B cell (primary cell): ENCODE data around the gene SRCAP. TPM values are rescaled to one million over a fixed set of nuclear protein-coding genes. Genes with fewer than 3 reads are reported as not detected.

Experiments used
- ATAC-seq: fragments of 200-7000 bp; cut with Tn5 transposase; one replicate; pipeline ENCODE4 v1.10.0; 2021; ENCODE audit warnings: low read depth, mild to moderate bottlenecking, moderate number of reproducible peaks, moderate library complexity
- CTCF ChIA-PET: fragments of 350-600 bp; sonication (Branson Sonifier 250); formaldehyde crosslinking; loops from one replicate; lab custom pipeline; 2021; ENCODE audit warnings: antibody characterized with exemption, inconsistent platforms; lab: Charles Lee
- POLR2A ChIA-PET: fragments of 350-600 bp; sonication (Branson Sonifier 250); formaldehyde crosslinking; loops from one replicate; lab custom pipeline; 2021; ENCODE audit warnings: antibody characterized with exemption; lab: Charles Lee
- DNase-seq: peaks from one replicate; pipeline ENCODE4 v3.0.0; 2013
- H2AFZ ChIP-seq: 2 replicates; pipeline ENCODE4 v1.6.1; 2012; ENCODE audit warnings: mild to moderate bottlenecking, low read depth, low read length; ENCODE audit not compliant: insufficient read depth, poor library complexity, severe bottlenecking
- H3K27ac ChIP-seq, 2 donors: 1 replicate in 1 of 2; 2 replicates in 1 of 2; pipeline ENCODE4 v1.5.1; 2012 to 2013; ENCODE audit warnings: low read length in 2 of 2, mild to moderate bottlenecking in 2 of 2, moderate library complexity in 1 of 2
- H3K27me3 ChIP-seq, 4 experiments: fragments of 200-600 bp in 1 of 4; sonication (generic) in 1 of 4; replicated peaks in 1 of 4; 1 replicate in 2 of 4; 2 replicates in 2 of 4; pipeline versions ENCODE4 v1.6.1 to v1.7.0; 2013 to 2016; ENCODE audit warnings: low read length in 3 of 4, mild to moderate bottlenecking in 2 of 4, mixed read lengths in 1 of 4, moderate library complexity in 1 of 4; ENCODE audit not compliant: insufficient read depth in 4 of 4, control insufficient read depth in 3 of 4; ENCODE audit errors: control extremely low read depth in 1 of 4
- H3K36me3 ChIP-seq, 2 experiments: replicated peaks in 1 of 2; 1 replicate in 1 of 2; 2 replicates in 1 of 2; pipeline versions ENCODE4 v1.6.1 to v1.7.1; 2013; ENCODE audit warnings: low read length in 1 of 2; ENCODE audit not compliant: insufficient read depth in 2 of 2, control insufficient read depth in 1 of 2; ENCODE audit errors: control extremely low read depth in 1 of 2, extremely low read depth in 1 of 2
- H3K4me1 ChIP-seq, 2 donors: fragments of 200-600 bp in 1 of 2; sonication (generic) in 1 of 2; 1 replicate in 1 of 2; 2 replicates in 1 of 2; pipeline versions ENCODE4 v1.5.1 to v1.6.1; 2013 to 2017; ENCODE audit warnings: low read length in 2 of 2; ENCODE audit not compliant: control insufficient read depth in 2 of 2, insufficient read depth in 2 of 2
- H3K4me2 ChIP-seq: replicated peaks from 2 replicates; pipeline ENCODE3; 2012; ENCODE audit warnings: mild to moderate bottlenecking, low read depth, low read length; ENCODE audit not compliant: poor library complexity, severe bottlenecking
- H3K4me3 ChIP-seq, 5 experiments: fragments of 200-600 bp in 1 of 5; sonication (generic) in 1 of 5; 1 replicate in 3 of 5; 2 replicates in 2 of 5; pipeline versions ENCODE4 v1.5.1 to v1.7.0; 2011 to 2016; ENCODE audit warnings: low read length in 4 of 5, mild to moderate bottlenecking in 4 of 5, low read depth in 2 of 5, control low read depth in 1 of 5, moderate library complexity in 1 of 5; ENCODE audit not compliant: insufficient read depth in 1 of 5; ENCODE audit errors: control extremely low read depth in 1 of 5, extremely low read depth in 1 of 5
- H3K79me2 ChIP-seq: fragments of 200-600 bp; sonication (generic); one replicate; pipeline ENCODE4 v1.6.0; 2016; ENCODE audit warnings: low read length; ENCODE audit not compliant: control insufficient read depth, insufficient read depth
- H3K9ac ChIP-seq: fragments of 200-600 bp; sonication (generic); 2 replicates; pipeline ENCODE4 v1.6.1; 2017; ENCODE audit warnings: mild to moderate bottlenecking, low read length, moderate library complexity
- H3K9me3 ChIP-seq, 3 donors: one replicate each; pipeline versions ENCODE4 v1.6.1 to v1.7.1; 2013; ENCODE audit warnings: low read length in 2 of 3; ENCODE audit not compliant: control insufficient read depth in 2 of 3, insufficient read depth in 1 of 3; ENCODE audit errors: control extremely low read depth in 1 of 3
- H4K20me1 ChIP-seq: 2 replicates; pipeline ENCODE4 v1.6.0; 2012; ENCODE audit warnings: mild to moderate bottlenecking, low read length; ENCODE audit not compliant: insufficient read depth, control insufficient read depth, poor library complexity, severe bottlenecking
- H3K27ac Mint-ChIP-seq: one replicate; pipeline ENCODE4 v1.8.0; 2021; ENCODE audit warnings: mixed read lengths
- H3K27me3 Mint-ChIP-seq: one replicate; pipeline ENCODE4 v1.8.0; 2021; ENCODE audit warnings: mixed read lengths
- H3K4me1 Mint-ChIP-seq: one replicate; pipeline ENCODE4 v1.8.0; 2021; ENCODE audit warnings: mixed read lengths
- H3K4me3 Mint-ChIP-seq: one replicate; pipeline ENCODE4 v1.8.0; 2021; ENCODE audit warnings: mixed read lengths
- H3K9me3 Mint-ChIP-seq: one replicate; pipeline ENCODE4 v1.8.0; 2022; ENCODE audit warnings: mixed read lengths; ENCODE audit not compliant: insufficient read depth
- CTCF ChIP-seq: fragments of 200-600 bp; IDR thresholded peaks from one replicate; pipeline ENCODE4 v1.8.0; 2022; ENCODE audit warnings: antibody characterized with exemption, mild to moderate bottlenecking
- EZH2 ChIP-seq: IDR thresholded peaks from 2 replicates; pipeline ENCODE4 v1.6.1; 2012; ENCODE audit warnings: borderline replicate concordance, low read depth, mild to moderate bottlenecking, moderate library complexity, low read length; ENCODE audit not compliant: insufficient read depth, poor library complexity, severe bottlenecking
- WGBS: methylation state at CpG from one replicate; pipeline ENCODE4 v1.1.5; 2013; ENCODE audit warnings: missing lambda C conversion rate; ENCODE audit not compliant: insufficient coverage; 5-methylcytosine and 5-hydroxymethylcytosine counted together
- intact Hi-C: fragments of 100-400 bp; cut with micrococcal nuclease; formaldehyde crosslinking; loops from one replicate; pipeline ENCODE4 v1.10.0; 2022
- polyA plus RNA-seq: library from polyadenylated mRNA; depleted of rRNA; stranded (reverse); fragments of >200 nt; gene quantifications from 2 replicates; pipeline ENCODE4 v1.2.3, GENCODE V29; 2012
- total RNA-seq, 2 donors: library from RNA; stranded (reverse); fragments of 120-200 nt in 1 of 2; gene quantifications; 1 replicate in 1 of 2; 2 replicates in 1 of 2; pipeline versions ENCODE4 v1.2.3 to v1.2.4, GENCODE V29; 2013 to 2022

The SRCAP gene
- total and polyA plus RNA-seq, 2 donors (not counting 1 experiment from before 2014, with no cell fraction given): 20.9 to 145 TPM

DNA sequence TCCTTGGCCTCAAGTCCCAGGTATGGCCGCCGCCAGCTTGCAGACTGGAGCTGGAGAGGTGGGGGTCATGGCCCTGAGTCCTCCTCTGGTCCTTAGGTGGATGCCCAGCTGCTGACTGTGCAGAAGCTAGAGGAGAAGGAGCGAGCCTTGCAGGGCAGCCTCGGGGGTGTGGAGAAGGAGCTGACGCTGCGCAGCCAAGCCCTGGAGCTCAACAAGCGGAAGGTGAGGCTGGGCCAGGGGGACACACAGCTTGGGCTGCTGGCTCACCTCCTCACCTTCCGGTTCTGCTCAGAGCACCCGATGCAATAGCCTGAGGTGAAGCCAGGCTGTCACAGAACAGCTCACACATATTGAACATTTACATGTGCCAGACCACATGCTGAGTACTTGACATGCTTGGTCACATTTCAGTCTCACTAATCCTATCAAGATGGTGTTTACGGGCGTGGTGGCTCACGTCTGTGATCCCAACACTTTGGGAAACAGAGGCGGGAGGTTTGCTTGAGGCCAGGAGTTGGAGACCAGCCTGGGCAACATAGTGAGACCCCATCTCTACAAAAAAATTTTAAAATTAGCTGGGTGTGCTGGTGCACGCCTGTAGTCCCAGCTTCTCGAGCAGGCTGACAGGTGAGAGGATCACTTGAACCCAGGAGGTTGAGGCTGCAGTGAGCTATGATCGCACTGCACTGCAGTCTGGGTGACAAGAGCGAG, 70.6 kb downstream of the SRCAP start:
- DNase-seq (peak; percentile 39), ATAC-seq (no peak)
- Mint-ChIP-seq H3K9me3 (no peaks in the 10 kb centered on the region), H3K4me3 (no peak overlapping the region), H3K27ac (no peak overlapping the region), H3K27me3 (no peaks in the 10 kb centered on the region), H3K4me1 (peaks cover 26% of the 10 kb centered on the region)
- Histone ChIP-seq H3K27me3 (no peaks in the 10 kb centered on the region), H3K9ac (no peak overlapping the region), H3K4me3 (no peak overlapping the region), H3K79me2 (peaks cover 12% of the 10 kb centered on the region), H3K9me3 (no peaks in the 10 kb centered on the region), H3K36me3 (peaks cover 0 to 80% of the 10 kb centered on the region in 2 experiments), H3K27ac (no peak overlapping the region), H3K4me1 (peaks cover 0 to 21% of the 10 kb centered on the region in 2 donors), H4K20me1 (peaks cover 60% of the 10 kb centered on the region), H2AFZ (no peak overlapping the region), H3K4me2 (no peak overlapping the region)
- intact Hi-C loops: no loop called here
- ChIA-PET POLR2A (interaction anchor here (0.7 kb wide), 1 partner anchor 137 kb away, joined by 3 read pairs; no protein-coding TSS in a partner anchor), CTCF (no interaction called here)
- WGBS: 90% methylated on average over 11 of the region's 17 CpGs
- TF ChIP-seq CTCF (no peak), EZH2 (no peak)

DNA sequence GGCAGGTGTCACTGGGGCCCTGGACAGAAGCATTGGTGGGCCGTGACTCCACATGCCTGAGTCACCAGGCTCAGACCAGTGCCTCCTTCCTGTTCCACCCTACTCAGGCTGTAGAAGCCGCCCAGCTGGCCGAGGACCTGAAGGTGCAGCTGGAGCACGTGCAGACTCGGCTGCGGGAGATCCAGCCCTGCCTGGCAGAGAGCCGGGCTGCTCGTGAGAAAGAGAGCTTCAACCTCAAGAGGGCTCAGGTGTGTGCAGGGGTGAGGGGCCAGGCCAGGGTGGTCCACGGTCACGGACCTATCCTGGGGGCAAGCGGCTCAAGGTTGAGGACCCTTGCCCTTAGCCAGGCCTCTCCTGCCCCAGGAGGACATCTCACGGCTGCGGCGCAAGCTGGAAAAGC, 72.8 kb downstream of the SRCAP start:
- H2AFZ ChIP-seq: no peak overlapping the region
- no peak for TF ChIP-seq EZH2
- TF ChIP-seq CTCF: no peak
- ATAC-seq (no peak), DNase-seq (peak; percentile 5)
- WGBS: 98% methylated on average over 12 of the region's 14 CpGs
- H3K79me2 ChIP-seq: no peaks in the 10 kb centered on the region
- Mint-ChIP-seq H3K4me3 (no peak overlapping the region), H3K9me3 (no peaks in the 10 kb centered on the region), H3K4me1 (peaks cover 41% of the 10 kb centered on the region), H3K27ac (no peak overlapping the region), H3K27me3 (peaks cover under 1% of the 10 kb centered on the region)
- peaks cover 10 to 35% of the 10 kb centered on the region in 2 donors for H3K4me1 ChIP-seq
- no peak overlapping the region for H3K4me3 ChIP-seq
- intact Hi-C loops: no loop called here
- no peak overlapping the region for H3K9ac ChIP-seq
- CTCF ChIA-PET: interaction anchor here (1.8 kb wide), 1 partner anchor 130 kb away, joined by 4 read pairs; no protein-coding TSS in a partner anchor
- no peak overlapping the region for H3K4me2 ChIP-seq
- H4K20me1 ChIP-seq: peaks cover 59% of the 10 kb centered on the region
- peaks cover 0 to 60% of the 10 kb centered on the region in 2 experiments for H3K36me3 ChIP-seq
- peaks cover 0 to 7% (median 1%) of the 10 kb centered on the region in 4 experiments for H3K27me3 ChIP-seq
- H3K27ac ChIP-seq: no peak overlapping the region
- no peaks in the 10 kb centered on the region for H3K9me3 ChIP-seq
- POLR2A ChIA-PET: no interaction called here
